Stimulated activated naive B cell treated with anti-CD40 and anti-IgM and Interleukin-4, amounts not matched to agents 10 μg/mL and 1 μg/mL and 100 μg/mL, for 72 hours (primary cell): ENCODE results near the gene SLC35B2.
A peak's percentile ranks its signal among the peaks of the same experiment; 100 is the strongest.

Source experiments
- ATAC-seq, 2 donors: fragments of 150-1000 bp; cut with Tn5 transposase; replicated peaks; 2 replicates each; pipeline ENCODE4 v1.10.0; 2021; ENCODE audit warnings: moderate library complexity in 1 of 2
- DNase-seq: peaks from one replicate; pipeline ENCODE4 v3.0.0; 2021
- H3K27ac Mint-ChIP-seq: one replicate; pipeline ENCODE4 v1.8.0; 2022; ENCODE audit warnings: mild to moderate bottlenecking, mixed read lengths
- H3K27me3 Mint-ChIP-seq, 2 donors: one replicate each; pipeline ENCODE4 v1.8.0; 2022; ENCODE audit warnings: mixed read lengths in 2 of 2
- H3K36me3 Mint-ChIP-seq, 2 donors: one replicate each; pipeline ENCODE4 v1.8.0; 2022; ENCODE audit warnings: mixed read lengths in 2 of 2, mild to moderate bottlenecking in 1 of 2
- H3K4me1 Mint-ChIP-seq, 2 donors: one replicate each; pipeline ENCODE4 v1.8.0; 2022; ENCODE audit warnings: mixed read lengths in 2 of 2, mild to moderate bottlenecking in 1 of 2
- H3K4me3 Mint-ChIP-seq, 2 donors: one replicate each; pipeline ENCODE4 v1.8.0; 2022; ENCODE audit warnings: mild to moderate bottlenecking in 2 of 2, mixed read lengths in 2 of 2, moderate library complexity in 1 of 2
- H3K9me3 Mint-ChIP-seq, 2 donors: one replicate each; pipeline ENCODE4 v1.8.0; 2022; ENCODE audit warnings: mixed read lengths in 2 of 2, mild to moderate bottlenecking in 1 of 2

SLC35B2 gene

DNA sequence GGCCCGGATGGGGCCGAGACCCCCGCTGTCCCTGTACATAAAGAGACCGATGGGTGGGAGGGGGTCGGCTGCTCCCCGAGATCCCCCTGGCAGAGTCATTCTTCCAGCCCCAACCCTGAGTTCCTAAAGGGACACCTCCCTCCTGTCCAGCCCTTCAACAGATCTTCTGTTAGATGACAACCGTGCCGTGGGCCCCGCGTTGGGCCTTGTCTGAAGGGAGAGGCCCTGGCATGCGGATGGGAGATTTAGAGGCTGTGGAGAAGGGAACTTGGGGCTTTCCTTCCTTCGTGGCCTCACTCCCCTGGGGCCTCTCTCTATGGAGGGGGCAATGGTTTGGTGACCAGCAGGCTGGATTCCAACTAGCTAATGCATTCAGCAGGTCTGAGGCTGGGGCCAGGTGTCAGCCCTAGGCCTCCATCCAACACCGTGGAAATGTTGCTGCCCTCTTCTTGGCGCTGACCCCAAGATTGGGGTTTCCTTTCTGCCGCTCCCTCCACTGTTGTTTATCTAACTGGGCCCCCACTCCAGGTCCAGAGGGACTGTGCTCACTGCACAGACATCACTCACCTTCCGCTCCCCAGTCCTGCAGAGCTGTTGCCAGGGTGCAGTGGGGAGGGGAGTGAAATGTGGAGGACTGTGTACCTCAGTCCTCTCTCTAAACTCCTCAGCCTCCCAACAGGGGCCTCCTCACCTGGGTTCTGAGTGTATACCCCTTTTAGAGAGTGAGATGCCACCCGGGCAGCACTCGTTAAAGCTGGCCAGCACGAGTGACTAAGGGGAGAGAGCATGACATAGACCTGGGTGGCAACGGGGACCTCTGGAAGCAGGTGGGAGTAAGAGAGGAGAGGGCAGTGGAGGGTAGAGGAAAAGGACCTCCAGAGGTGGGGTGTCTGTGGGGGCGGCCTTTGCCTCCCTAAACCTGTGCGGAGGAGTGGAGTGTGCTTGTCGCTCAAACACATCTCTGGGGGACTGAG is 19.6 kb upstream of the SLC35B2 start:
- H3K9me3 Mint-ChIP-seq = no peaks in the 10 kb centered on the region

DNA sequence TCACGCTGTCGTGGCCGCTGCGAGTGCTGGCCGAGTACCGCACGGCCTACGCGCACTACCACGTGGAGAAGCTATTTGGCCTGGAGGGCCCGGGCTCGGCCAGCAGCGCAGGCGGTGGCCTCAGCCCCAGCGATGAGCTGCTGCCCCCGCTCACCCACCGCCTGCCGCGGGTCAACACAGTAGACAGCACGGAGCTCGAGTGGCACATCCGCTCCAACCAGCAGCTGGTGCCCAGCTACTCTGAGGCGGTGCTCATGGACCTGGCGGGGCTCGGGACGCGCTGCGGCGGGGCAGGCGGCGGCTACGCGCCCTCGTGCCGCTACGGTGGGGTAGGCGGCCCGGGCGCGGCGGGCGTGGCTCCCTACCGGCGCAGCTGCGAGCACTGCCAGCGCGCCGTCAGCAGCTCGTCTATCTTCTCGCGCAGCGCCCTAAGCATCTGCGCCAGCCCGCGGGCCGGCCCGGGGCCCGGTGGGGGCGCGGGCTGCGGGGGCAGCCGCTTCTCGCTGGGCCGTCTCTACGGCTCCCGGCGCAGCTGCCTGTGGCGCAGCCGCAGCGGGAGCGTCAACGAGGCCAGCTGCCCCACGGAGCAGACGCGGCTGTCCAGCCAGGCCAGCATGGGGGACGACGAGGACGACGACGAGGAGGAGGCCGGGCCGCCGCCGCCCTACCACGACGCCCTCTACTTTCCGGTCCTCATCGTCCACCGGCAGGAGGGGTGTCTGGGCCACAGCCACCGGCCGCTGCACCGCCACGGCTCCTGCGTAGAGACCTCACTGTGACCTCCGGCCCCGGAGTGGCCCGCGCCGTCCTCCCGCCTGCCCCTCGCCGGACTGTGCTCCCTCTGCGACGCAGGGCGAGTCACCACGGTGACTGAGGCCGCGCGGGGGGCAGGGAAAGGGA is 18.7 kb upstream of the SLC35B2 start:
- Mint-ChIP-seq H3K9me3 (no peaks in the 10 kb centered on the region), H3K27me3 (peaks cover 69 to 76% of the 10 kb centered on the region in 2 donors), H3K4me1 (peaks cover 4 to 9% of the 10 kb centered on the region in 2 donors), H3K36me3 (peaks cover 0 to 1% of the 10 kb centered on the region in 2 donors), H3K27ac (no peak overlapping the region), H3K4me3 (peak overlapping the region; percentile 22 to 33)
- DNase-seq = no peak
- peak; percentile 67 to 76 for ATAC-seq

More for the DNA sequence above, 19.6 kb upstream of the SLC35B2 start:
- H3K27ac Mint-ChIP-seq = peak overlapping the region; percentile 74
- H3K36me3 Mint-ChIP-seq = peaks cover 0 to 1% of the 10 kb centered on the region in 2 donors
- peak overlapping the region in 1 of 2 donors; percentile 21 for H3K4me3 Mint-ChIP-seq
- peaks cover 64 to 67% of the 10 kb centered on the region in 2 donors for H3K27me3 Mint-ChIP-seq
- ATAC-seq (no peak), DNase-seq (no peak)
- peaks cover 0 to 3% of the 10 kb centered on the region in 2 donors for H3K4me1 Mint-ChIP-seq

DNA sequence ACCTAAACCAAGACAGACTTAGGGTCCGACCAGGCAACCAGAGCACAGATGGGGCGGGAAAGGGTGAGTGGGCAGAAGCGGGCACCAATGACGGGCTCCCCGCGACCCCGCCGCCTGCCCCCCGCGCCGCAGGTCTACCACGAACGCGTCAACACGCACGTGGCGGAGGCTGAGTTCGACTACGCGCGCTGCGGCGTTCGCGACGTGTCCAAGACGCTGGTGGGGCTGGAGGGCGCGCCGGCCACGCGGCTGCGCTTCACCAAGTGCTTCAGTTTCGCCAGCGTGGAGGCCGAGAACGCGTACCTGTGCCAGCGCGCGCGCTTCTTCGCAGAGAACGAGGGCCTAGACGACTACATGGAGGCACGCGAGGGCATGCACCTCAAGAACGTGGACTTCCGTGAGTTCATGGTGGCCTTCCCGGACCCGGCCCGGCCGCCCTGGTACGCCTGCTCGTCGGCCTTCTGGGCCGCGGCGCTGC is 18.0 kb upstream of the SLC35B2 start:
- no peak for ATAC-seq
- Mint-ChIP-seq H3K27ac (no peak overlapping the region), H3K4me1 (peaks cover 5 to 10% of the 10 kb centered on the region in 2 donors), H3K9me3 (no peaks in the 10 kb centered on the region), H3K4me3 (peak overlapping the region in 1 of 2 donors; percentile 33), H3K36me3 (peaks cover 0 to 1% of the 10 kb centered on the region in 2 donors), H3K27me3 (peaks cover 65 to 73% of the 10 kb centered on the region in 2 donors)
- no peak for DNase-seq

DNA sequence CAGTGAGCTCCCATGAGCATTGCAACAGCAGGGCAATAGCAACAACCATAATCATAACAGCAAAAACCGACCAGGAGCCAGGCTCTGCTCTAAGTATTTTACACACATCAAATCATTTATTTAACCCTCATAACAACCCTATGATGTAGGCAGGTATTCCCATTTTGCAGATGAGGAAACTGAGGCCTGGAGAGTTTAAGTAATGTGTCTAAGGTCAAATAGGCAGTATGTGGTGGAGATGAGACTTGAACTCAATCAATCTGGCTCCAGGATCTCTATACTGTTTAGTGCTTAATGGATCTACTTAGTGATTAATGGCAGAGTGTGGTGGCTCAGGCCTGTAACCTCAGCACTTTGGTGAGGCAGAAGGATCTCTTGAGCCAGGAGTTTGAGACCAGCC is 16.3 kb upstream of the SLC35B2 start:
- ATAC-seq = no peak
- Mint-ChIP-seq H3K36me3 (peaks cover 0 to 1% of the 10 kb centered on the region in 2 donors), H3K4me3 (no peak overlapping the region), H3K27ac (no peak overlapping the region), H3K9me3 (no peaks in the 10 kb centered on the region), H3K4me1 (peaks cover 19 to 26% of the 10 kb centered on the region in 2 donors), H3K27me3 (peaks cover 63 to 71% of the 10 kb centered on the region in 2 donors)
- DNase-seq = no peak

DNA sequence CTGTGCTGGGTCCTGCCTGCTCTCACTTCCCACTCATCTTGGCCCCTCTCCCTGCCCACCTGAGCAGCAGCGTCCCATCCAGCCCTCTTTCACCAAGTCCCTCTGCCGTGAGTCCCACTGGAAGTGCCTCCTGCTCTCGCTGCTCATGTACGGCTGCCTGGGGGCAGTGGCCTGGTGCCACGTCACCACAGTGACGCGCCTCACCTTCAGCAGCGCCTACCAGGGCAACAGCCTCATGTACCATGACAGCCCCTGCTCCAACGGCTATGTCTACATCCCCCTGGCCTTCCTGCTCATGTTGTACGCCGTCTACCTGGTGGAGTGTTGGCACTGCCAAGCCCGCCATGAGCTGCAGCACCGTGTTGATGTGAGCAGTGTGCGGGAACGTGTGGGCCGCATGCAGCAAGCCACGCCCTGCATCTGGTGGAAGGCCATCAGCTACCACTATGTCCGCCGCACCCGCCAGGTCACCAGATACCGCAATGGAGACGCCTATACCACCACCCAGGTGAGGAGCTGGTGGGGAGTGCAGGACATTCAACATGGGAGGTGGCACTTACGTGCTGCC is 15.8 kb upstream of the SLC35B2 start:
- DNase-seq = no peak
- Mint-ChIP-seq H3K36me3 (peaks cover 0 to 1% of the 10 kb centered on the region in 2 donors), H3K4me1 (peaks cover 19 to 31% of the 10 kb centered on the region in 2 donors), H3K27ac (no peak overlapping the region), H3K27me3 (peaks cover 58 to 67% of the 10 kb centered on the region in 2 donors), H3K4me3 (no peak overlapping the region), H3K9me3 (no peaks in the 10 kb centered on the region)
- ATAC-seq = no peak

DNA sequence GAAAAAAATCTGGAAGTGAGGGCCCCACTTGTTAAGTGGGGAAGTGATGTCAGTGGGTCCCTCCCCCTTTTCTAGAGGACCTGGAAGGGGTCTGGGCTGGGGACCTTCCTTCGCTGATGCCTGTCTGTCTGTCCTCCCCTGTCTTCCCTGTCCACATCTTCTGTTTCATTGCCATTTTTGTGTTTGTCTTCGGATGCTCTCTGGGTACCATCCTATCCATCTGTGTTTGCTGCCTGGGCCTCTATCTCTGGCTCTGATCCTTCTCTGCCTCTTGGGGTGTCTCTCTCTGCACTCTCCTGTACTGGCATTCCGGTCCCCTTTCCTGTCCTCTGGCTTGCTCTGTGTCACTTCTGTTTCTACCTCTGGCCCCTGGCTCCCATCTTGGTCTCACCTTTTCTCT is 15.2 kb upstream of the SLC35B2 start:
- DNase-seq = no peak

DNA sequence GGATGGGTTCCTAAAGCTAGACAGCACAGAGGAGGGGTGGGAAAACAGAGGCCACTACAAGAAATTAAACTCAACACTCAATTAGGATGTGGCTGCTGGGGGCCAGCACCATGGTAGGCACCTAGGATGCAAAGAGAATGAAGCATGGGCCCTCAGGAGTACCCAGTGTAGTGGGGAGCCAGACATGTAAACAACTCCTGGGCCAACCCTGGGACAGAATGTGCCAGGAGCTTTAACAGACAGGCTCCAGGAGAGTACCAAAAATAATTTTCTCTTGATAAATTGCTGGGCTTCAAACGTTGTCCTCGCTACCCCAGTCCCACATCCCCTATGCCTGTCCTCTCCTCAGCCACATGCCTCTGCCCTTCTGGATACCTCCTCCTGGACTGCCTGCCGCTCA is 14.6 kb upstream of the SLC35B2 start:
- H3K9me3 Mint-ChIP-seq = no peaks in the 10 kb centered on the region
- no peak for ATAC-seq
- no peak overlapping the region for H3K27ac Mint-ChIP-seq
- H3K36me3 Mint-ChIP-seq = no peaks in the 10 kb centered on the region
- peaks cover 20 to 43% of the 10 kb centered on the region in 2 donors for H3K4me1 Mint-ChIP-seq
- H3K4me3 Mint-ChIP-seq = no peak overlapping the region
- H3K27me3 Mint-ChIP-seq = peaks cover 46 to 55% of the 10 kb centered on the region in 2 donors
- no peak for DNase-seq

More for the DNA sequence above, 15.2 kb upstream of the SLC35B2 start:
- ATAC-seq = no peak
- Mint-ChIP-seq H3K4me1 (peaks cover 19 to 37% of the 10 kb centered on the region in 2 donors), H3K36me3 (no peaks in the 10 kb centered on the region), H3K27ac (no peak overlapping the region), H3K27me3 (peaks cover 53 to 61% of the 10 kb centered on the region in 2 donors), H3K4me3 (no peak overlapping the region), H3K9me3 (no peaks in the 10 kb centered on the region)

DNA sequence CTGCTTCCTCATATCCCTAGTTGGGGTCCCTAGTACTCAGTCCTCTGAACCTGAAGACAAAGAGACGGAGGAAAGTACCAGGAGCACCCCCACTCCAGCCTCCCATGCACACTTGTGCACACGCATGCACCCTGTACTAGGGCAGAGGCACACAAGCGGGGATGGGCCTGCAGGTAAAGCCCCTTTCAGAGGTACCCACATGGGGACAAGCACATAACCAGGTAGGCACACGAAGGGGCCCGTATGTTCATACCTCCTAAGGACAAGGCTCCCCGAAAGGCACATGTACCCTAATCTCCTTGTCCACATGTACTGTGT is 14.0 kb upstream of the SLC35B2 start:
- H3K4me3 Mint-ChIP-seq = peak overlapping the region; percentile 57 to 70
- DNase-seq = no peak
- no peak for ATAC-seq
- H3K27ac Mint-ChIP-seq = no peak overlapping the region
- H3K27me3 Mint-ChIP-seq = peaks cover 42 to 50% of the 10 kb centered on the region in 2 donors
- no peaks in the 10 kb centered on the region for H3K9me3 Mint-ChIP-seq
- peaks cover 26 to 48% of the 10 kb centered on the region in 2 donors for H3K4me1 Mint-ChIP-seq
- H3K36me3 Mint-ChIP-seq = no peaks in the 10 kb centered on the region

DNA sequence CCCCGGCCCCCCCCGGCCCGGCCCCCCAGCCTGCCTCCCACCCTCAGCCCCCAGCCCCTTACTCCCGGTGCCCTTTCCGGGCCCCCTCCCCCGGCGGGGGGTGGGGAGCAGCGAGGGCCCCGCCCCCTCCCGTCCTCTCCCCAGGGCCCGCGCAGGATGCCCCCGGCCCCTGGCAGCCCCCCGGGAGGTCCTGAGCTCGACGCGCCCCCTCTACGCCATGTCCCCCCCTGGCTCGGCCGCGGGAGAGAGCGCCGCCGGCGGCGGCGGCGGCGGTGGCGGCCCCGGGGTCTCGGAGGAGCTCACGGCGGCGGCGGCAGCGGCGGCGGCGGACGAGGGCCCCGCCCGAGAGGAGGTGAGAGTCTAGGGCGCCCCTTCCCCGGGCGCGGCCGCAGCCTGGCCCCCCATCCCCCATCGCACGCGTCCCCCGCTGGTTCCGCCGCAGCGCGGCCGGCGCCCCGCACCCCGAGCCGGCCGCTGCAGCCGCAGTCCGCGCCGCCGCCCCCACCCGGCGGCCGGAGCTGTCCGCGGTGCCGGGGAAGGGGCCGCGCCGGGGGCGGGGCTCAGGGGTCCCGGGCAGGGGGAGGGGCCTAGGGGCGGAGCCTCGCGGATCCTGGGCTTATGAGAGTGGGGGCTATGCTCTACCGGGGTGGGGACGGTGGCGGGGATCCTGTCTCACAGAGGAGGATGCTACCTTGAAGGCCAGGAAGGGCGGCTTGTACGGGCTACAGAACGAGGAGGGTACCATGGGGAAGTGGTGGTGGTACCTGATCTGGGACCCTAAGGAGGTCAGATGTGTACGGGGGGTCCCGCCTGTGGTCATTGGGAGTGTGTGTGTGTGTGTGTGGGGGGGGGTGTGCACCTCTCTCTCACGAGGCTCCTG is 13.4 kb upstream of the SLC35B2 start:
- peaks cover 42 to 50% of the 10 kb centered on the region in 2 donors for H3K27me3 Mint-ChIP-seq
- peaks cover 29 to 54% of the 10 kb centered on the region in 2 donors for H3K4me1 Mint-ChIP-seq
- no peak for DNase-seq
- no peak for ATAC-seq
- H3K4me3 Mint-ChIP-seq = peak overlapping the region; percentile 57 to 70
- H3K36me3 Mint-ChIP-seq = no peaks in the 10 kb centered on the region
- H3K27ac Mint-ChIP-seq = no peak overlapping the region
- no peaks in the 10 kb centered on the region for H3K9me3 Mint-ChIP-seq

DNA sequence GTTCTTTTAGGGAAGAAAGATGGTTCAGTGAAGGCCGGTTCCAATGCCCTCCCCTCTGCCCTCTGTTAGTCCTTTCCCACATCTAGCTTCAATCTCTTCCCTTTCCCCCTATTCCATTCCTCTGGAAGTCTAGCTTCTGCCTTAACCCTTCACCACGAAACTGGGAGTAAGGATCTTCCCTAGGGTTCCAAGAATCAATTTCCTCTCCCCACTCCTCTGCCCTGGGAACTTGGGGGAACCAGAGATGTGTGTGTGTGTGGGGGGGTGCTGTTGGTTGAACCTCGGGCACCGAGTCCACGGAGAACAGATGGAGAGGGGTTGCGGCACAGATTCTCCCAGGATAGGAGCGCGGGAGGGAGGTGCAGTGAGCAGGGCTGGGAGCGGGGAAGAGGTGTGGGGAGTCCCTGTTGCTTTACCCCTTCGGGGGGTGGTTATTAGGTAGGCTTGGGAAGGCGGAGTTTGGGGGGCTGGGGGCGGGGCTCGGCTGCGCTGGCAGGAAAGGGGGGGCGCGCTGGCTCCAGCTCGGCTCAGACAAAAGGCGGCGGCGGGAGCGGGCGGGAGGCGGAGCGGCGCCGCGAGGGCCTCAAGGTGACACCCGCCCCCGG is 12.7 kb upstream of the SLC35B2 start, which contains the start of gene TMEM151B:
Gene TMEM151B (plus strand): TSS at position 530 of the 605 bp plus-strand sequence. CDS start 293 bp downstream, outside the sequence.
- H3K4me1 Mint-ChIP-seq = peaks cover 29 to 55% of the 10 kb centered on the region in 2 donors
- H3K9me3 Mint-ChIP-seq = no peaks in the 10 kb centered on the region
- ATAC-seq (no peak), DNase-seq (no peak)
- peak within 1 kb of the TSS; percentile 66 to 78 for H3K4me3 Mint-ChIP-seq
- peak within 1 kb of the TSS; percentile 70 for H3K27ac Mint-ChIP-seq
- peaks cover under 1 to 2% of the 10 kb centered on the region in 2 donors for H3K36me3 Mint-ChIP-seq
- H3K27me3 Mint-ChIP-seq = peaks cover 42 to 50% of the 10 kb centered on the region in 2 donors

DNA sequence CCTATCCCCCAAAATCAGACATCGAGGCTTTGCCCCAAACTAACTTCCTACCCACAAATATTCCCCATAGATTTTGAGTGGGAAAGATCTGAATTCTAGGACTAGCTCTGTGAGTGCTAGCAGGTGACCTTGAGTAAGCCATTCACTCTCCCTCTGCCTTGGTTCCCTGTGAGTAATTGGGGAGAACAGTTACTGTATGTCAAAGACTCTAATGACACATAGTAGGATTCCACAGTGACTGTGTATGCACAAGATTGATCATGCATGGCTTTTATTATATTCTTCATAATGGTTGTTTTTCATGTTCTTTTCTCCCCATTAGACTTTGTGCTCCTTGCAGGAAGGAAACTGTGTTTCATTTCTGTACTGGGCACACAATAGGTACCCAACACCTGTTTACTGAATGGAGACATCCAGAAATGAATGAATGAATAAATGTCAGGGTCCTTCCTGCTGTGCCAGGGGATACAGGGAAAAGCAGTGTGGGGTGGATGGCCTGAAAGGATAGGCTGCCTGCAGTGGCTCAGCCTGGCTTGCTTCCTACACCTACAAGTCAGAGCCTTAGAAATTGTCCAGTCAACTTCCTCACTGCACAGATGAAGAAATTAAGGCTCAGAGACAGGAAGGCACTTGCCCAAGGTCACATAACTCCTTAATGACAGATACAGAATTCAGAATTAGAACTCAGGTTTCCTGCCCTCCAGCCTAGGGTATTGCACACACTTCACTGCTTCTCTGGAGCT is 12.0 kb upstream of the SLC35B2 start:
- DNase-seq = no peak
- peaks cover 38 to 45% of the 10 kb centered on the region in 2 donors for H3K27me3 Mint-ChIP-seq
- peak overlapping the region; percentile 70 for H3K27ac Mint-ChIP-seq

DNA sequence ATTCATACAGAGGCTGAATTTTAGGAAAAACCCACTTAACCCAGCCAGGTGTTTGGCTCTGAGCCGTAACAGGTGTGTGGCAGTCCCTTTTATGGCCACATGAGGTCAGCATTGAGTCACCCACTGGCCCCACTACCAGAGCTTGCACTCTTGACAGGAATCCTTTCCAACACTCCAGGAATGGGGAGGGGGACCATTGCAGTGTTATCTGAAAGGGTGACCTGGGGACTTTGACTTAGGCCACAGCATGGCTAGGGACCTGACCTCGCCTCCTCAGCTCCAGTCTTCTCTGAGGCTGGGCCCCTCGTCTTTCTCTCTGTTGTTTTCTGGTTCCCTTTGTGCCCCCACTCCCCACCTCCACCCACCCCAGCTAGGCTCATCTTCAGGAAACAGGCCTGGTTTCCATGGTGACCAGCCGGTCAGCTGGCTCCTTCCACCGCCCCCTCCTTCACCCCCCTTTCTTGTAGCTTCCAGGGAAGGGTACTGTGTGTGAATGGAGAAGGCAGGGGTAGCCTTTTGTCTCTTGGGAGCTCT is 10.8 kb upstream of the SLC35B2 start:
- no peaks in the 10 kb centered on the region for H3K9me3 Mint-ChIP-seq
- DNase-seq = no peak
- H3K27me3 Mint-ChIP-seq = peaks cover 31 to 37% of the 10 kb centered on the region in 2 donors
- H3K36me3 Mint-ChIP-seq = peaks cover 19 to 21% of the 10 kb centered on the region in 2 donors
- no peak for ATAC-seq
- H3K27ac Mint-ChIP-seq = peak overlapping the region; percentile 37
- H3K4me1 Mint-ChIP-seq = peaks cover 32 to 59% of the 10 kb centered on the region in 2 donors
- H3K4me3 Mint-ChIP-seq = no peak overlapping the region

More for the DNA sequence above, 12.0 kb upstream of the SLC35B2 start:
- Mint-ChIP-seq H3K4me3 (peak overlapping the region; percentile 19 to 78), H3K36me3 (peaks cover 7 to 9% of the 10 kb centered on the region in 2 donors), H3K9me3 (no peaks in the 10 kb centered on the region), H3K4me1 (peaks cover 29 to 55% of the 10 kb centered on the region in 2 donors)
- peak in 1 of 2 donors; percentile 14 for ATAC-seq
